Measurements from ENCODE around the gene HHAT.

HHAT gene

DNA sequence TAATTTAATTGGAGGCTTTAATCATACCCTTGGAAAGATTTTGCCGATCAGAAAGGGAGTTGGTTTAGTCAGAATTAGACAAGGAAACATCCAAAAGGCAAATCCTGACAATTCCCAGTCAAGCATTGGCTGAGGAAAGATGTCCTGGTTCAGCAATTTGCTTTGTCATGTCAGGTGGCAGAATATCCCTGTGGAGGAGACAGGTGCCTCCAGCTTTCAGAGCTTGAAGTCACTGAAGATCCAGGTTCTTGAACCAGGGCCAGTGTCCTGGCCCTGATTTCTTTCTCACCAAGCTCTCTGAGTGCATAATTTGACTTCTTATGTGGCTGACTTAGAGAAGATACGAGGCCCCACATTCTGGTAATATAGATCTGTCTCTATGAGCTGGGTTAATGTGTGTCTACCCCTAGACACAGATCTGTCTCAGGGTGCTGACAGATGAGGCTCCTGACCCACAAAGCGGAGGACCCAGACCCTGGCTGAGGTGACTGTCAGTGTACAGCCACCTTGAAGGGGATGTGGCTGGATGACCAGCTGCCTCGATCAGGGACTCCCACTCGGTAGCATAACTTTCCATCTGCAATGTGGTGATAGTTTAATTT, 118.9 kb downstream of the HHAT start:
- DNase-seq, result no peak

DNA sequence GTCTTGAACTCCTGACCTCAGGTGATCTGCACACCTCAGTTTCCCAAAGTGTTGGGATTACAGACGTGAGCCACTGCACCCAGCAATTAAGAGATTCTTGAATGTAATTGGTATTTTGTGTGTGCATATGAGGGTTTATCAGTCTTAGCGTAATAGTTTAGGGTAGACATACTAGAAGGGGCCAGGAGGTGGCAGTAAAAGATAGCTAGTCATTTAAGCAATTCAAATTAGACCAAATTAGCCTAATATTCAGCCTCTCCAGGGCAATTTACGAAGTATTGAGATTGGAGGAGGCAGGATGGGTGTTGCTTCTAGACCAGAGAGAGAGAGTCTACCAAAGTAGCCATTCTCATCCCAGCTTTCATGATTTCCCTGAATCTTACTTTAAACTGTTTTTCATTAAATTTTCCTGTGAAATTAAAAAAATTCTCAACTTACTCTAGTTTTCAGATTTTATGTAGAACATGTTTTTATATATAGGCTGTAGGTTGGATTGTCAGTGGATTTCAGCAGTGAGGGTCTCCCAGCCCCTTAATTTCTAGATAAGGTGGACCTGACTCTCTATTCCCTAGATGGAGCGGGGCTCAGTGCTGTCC, 119.7 kb downstream of the HHAT start:
- DNase-seq, result peak in 1 of 2 donors; percentile 24

- no peak for DNase-seq
Measured at GRCh38 chr1:210455840-210456603, 127.3 kb downstream of the HHAT start.

- no peak for DNase-seq
Measured at GRCh38 chr1:210456731-210457255, 128.1 kb downstream of the HHAT start.

GRCh38 chr1:210457568-210457967, 128.9 kb downstream of the HHAT start:
- no peak for DNase-seq

DNA sequence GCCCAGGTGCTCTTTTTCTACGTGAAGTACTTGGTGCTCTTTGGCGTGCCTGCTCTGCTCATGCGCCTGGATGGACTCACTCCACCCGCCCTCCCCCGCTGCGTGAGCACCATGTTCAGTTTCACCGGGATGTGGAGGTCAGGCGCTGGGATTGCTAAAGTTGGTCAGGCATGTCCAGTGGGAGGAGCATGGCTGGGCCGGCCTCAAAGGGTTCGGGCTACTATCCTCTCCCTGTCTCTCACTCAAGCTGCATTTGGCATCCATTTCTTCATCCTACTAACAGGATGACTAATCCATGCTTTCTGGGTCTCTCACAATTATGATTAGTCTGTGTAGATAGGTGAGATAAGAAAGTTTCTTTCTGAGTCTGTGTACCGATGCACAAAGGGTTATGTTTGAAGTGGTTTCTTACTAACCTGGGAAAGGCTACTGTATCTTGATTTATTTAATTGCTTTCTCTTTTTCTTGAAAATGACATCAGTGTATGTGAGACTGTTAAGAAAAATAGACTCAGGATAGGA, 135.9 kb downstream of the HHAT start:
- DNase-seq, result peak in 1 of 2 donors; percentile 18

DNA sequence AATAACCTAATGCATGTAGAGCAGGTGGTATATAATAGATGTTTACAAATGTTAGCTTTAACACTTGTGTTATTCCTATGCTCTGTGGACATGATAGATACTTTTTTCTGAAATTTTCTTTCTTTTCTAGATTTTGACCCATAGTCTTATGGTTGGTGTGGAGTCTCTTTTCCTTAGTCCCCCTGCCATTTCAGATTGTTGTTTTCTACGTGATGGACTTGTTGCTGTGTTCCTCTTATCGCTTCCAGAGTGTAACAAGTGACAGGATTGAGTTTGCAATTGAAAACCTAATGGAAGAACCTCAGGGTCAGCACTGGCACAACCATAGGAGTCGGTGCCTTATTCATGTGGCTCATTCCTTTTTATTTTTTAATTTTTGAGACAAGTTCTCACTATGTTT, 136.4 kb downstream of the HHAT start:
- no peak for DNase-seq

DNA sequence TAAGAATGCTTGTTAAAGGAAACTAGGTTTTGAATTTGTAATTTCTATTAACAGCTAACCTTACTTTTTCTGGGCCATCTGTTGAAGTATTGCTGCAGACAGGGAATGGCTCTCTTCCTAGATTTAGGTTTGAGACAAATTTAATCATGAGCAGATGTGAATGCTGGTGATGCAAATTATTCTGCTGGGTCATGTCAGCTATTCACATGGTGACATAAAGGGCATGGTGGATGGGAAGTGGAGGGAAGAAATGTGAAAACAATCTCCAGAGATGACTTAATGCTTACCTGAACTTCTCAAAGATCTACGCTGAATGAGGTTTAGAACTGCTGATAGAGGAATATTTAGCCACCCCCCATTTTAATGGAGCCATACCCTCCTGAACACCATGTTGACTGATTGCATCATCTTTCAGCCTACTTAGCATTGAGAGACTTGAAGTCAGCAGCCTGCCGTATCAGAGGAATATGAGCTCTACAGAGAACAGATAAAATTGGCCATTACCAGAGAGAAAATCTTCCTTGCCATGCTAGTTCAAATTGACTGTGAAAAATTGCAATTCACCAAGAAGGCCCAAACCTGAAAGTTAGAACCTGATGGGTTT, 138.8 kb downstream of the HHAT start:
- no peak for DNase-seq

- DNase-seq, result no peak
Measured at GRCh38 chr1:210469441-210469840, 140.7 kb downstream of the HHAT start.

DNA sequence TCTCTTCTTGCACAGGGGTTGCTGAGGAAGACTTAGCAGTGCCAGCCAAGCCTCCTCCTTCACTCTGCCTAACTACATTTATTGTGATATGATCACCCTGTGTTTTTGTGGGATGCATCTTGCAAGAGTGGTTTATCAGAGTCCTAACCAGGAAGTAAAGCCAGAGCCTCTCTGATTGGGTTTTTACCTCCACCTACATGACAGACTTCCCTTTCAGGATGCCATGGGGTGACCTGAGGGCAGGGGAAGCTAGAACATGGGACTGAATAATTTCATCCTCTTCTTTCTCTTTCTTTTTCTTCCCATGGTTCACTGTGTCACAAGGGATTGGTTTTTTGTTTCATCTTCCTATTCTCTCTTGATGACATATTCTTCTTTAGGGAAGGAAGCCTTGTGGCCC, 146.6 kb downstream of the HHAT start:
- no peak for DNase-seq

GRCh38 chr1:210475806-210476205, 147.1 kb downstream of the HHAT start:
- DNase-seq, result no peak

GRCh38 chr1:210476730-210477129, 148.0 kb downstream of the HHAT start:
- DNase-seq, result no peak

GRCh38 chr1:210477328-210477924, 148.7 kb downstream of the HHAT start:
- DNase-seq, result no peak

DNA sequence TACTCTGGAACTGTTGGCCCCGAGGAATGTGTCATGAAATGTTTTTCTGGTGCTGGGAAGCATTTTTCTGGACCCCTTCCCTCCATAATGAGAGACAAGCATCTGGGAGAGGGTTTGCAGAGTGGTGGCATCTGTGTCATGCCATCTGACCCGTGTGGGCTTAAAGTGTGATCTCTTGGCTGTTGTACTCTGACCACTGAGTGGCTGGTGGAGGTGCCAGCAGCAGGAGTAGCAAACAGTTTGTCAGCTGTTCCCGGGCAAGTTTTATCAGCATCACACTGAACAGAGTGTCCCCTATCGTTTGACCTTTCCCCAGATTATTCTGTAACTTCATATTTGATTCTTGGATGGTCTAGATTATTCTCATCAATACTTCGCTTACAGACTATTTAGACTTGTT, 150.1 kb downstream of the HHAT start:
- DNase-seq, result no peak

GRCh38 chr1:210482491-210482890, 153.8 kb downstream of the HHAT start:
- no peak for DNase-seq

DNA sequence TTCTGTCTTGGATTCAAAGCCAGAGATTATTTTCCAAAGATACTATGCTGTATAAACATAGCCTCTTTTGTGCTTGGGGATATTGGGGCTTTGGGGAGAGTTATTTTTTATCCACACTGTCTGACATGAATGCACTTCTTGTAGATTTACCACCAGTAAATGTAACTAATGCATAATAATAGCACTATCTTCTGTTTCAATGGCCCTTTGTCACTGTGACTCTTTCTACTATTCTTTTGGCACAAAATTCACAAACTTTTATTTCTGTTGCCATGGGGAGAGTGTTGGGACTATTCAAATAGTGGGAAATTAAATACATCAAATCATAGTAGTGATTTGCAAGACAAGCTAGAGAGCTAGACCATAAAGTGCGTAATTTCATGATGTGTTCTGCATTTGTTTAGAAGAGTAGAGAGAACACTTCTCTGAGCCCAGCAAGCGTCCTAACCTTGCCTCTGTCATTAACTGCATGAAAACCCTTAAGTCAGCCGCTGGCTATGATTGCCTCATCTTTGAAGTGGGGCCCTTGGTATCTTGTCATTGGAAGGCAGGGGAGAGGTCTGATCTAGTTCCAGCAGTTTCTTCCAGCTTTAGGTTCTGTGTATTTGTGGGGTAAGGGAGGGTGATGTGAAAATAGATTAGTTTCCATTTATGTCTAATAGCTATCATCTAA, 154.4 kb downstream of the HHAT start:
- no peak for DNase-seq

- no peak for DNase-seq
Measured at GRCh38 chr1:210483821-210484220, 155.1 kb downstream of the HHAT start.

DNA sequence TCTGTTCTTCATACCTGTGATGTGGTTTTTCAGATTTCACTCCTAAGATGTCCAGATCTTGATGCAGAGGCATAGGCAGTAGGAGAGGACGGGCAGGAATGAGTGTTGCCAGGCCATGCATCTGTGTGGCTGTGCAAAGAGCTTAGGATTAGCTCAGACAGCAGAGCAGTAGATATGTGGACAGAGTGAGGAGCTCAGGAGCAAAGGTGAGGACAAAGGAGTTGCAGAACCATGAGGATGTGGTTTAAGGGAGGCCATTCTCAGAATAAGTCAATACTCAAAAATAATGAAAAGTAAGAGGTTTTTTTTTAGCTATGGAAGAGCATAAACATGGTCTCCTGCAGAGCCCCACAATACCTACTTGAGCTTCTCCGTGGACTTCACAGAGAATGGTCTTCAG, 158.3 kb downstream of the HHAT start:
- no peak for DNase-seq

DNA sequence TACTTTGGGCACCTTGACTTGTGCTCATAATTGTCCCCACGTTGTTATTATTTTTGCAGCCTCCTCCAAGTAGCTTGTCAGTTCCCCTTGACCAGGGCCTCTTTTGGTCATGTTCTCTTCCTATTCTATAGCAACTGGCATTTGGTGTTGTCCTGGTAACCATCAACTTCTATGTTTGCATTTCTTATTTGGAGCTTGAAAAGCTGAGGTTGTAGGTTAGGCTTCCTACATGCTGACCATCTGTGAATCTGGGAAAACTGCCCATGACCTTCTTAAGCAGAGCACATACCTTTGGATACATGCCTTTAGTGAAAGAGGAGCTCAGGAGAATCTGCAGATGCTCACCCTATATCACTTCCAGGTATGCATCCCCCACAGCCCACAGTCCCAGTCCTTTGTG, 160.8 kb downstream of the HHAT start:
- DNase-seq, result no peak

- no peak for DNase-seq
Measured at GRCh38 chr1:210490781-210491180, 162.1 kb downstream of the HHAT start.

DNA sequence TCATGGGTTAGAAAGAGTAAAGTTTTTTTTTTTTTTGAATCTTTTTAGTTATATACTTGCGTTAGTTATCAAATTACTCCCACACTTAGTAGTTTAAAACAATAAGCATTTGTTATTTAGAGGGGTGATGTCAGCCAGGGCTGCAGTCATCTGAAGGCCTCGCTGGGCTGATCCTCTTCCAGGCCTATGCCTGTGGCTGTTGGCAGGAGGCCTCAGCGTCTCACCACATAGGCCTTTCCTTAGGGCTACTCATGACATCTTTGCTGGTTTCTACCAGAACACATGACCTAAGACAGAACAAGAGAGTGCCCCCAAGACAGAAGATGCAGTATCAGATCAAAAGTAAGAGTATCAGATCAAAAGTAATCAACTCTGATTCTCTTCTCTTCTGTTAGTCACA, 167.4 kb downstream of the HHAT start:
- DNase-seq, result no peak

- DNase-seq, result no peak
Measured at GRCh38 chr1:210499956-210500355, 171.3 kb downstream of the HHAT start.
